MG63 (cell line): ENCODE measurements around the gene ZNF335. TPM values are rescaled to one million over a fixed set of nuclear protein-coding genes. Genes with fewer than 3 reads are reported as not detected.

Experiments
- DNase-seq: peaks from one replicate; pipeline ENCODE4 v3.0.0-alpha.2; 2020
- H3K27me3 ChIP-seq: fragments of 250-450 bp; sonication (Bioruptor Pico); 2 replicates; pipeline ENCODE4 v1.5.1; 2020; ENCODE audit warnings: mild to moderate bottlenecking, moderate library complexity
- H3K36me3 ChIP-seq: fragments of 250-450 bp; sonication (Bioruptor Pico); 2 replicates; pipeline ENCODE4 v1.5.1; 2020; ENCODE audit warnings: mild to moderate bottlenecking, moderate library complexity
- H3K4me3 ChIP-seq: fragments of 250-450 bp; sonication (Bioruptor Pico); 2 replicates; pipeline ENCODE4 v1.5.1; 2020; ENCODE audit warnings: mild to moderate bottlenecking, moderate library complexity
- H3K9me3 ChIP-seq: fragments of 250-450 bp; sonication (Bioruptor Pico); 2 replicates; pipeline ENCODE4 v1.5.1; 2020; ENCODE audit warnings: mild to moderate bottlenecking, moderate library complexity
- total RNA-seq: library from RNA; depleted of rRNA; stranded (reverse); fragments of >200 nt; shearing (Covaris generic); gene quantifications from 2 replicates; pipeline ENCODE4 v1.2.3, GENCODE V29; 2014; ENCODE audit warnings: low replicate concordance; rRNA removed

ZNF335 gene, protein sequence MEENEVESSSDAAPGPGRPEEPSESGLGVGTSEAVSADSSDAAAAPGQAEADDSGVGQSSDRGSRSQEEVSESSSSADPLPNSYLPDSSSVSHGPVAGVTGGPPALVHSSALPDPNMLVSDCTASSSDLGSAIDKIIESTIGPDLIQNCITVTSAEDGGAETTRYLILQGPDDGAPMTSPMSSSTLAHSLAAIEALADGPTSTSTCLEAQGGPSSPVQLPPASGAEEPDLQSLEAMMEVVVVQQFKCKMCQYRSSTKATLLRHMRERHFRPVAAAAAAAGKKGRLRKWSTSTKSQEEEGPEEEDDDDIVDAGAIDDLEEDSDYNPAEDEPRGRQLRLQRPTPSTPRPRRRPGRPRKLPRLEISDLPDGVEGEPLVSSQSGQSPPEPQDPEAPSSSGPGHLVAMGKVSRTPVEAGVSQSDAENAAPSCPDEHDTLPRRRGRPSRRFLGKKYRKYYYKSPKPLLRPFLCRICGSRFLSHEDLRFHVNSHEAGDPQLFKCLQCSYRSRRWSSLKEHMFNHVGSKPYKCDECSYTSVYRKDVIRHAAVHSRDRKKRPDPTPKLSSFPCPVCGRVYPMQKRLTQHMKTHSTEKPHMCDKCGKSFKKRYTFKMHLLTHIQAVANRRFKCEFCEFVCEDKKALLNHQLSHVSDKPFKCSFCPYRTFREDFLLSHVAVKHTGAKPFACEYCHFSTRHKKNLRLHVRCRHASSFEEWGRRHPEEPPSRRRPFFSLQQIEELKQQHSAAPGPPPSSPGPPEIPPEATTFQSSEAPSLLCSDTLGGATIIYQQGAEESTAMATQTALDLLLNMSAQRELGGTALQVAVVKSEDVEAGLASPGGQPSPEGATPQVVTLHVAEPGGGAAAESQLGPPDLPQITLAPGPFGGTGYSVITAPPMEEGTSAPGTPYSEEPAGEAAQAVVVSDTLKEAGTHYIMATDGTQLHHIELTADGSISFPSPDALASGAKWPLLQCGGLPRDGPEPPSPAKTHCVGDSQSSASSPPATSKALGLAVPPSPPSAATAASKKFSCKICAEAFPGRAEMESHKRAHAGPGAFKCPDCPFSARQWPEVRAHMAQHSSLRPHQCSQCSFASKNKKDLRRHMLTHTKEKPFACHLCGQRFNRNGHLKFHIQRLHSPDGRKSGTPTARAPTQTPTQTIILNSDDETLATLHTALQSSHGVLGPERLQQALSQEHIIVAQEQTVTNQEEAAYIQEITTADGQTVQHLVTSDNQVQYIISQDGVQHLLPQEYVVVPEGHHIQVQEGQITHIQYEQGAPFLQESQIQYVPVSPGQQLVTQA (N-terminal part only)
- total RNA-seq, result 8.7 and 9.5 TPM in 2 replicates

DNA sequence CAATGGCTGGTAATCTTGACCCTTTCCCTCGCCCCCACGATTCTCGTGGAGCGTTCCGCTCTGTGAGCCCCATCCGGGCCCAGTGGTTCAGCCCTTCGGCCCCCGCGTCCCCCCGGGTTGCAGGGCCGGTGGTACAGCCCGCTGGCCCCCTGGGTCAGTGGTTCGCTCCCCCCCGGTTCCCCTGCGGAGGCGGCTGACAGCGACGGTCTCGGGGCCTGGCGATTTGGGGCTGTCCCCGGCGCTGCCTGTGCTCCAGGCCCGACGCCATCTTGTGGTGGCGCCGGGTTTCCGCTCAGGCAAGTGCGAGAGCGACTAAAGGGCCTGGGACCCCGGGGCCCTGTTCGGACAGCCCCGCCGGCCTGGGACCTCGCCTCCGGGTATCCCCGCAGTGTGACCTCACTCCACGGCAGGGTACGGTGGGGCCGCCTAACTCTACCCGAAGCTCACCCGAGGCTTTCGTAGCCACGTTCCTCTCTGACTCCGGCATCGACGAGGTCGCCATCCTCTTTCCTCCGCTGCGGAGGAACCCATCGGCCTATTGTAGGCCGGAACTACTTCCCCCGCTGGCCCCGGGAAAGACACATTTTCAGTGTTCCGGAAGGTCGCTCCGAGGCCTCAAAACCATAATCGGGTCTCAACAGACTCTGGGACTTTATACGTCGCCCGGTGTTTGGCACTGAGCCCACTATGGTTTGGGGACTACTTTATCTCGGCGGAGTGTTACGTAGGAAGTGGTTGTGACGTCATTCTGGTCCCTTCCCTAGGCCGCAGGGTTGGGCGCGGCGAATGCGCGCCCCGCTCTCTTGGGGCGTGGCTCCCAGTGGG is at the start of gene ZNF335:
TSS of gene ZNF335 (minus strand) at position 529 of the 825 bp plus-strand sequence. CDS start 793 bp downstream, outside the sequence.
- no peaks in the 10 kb centered on the region; the same call in 1 of the 2 replicates for H3K27me3 ChIP-seq
- peak within 1 kb of the TSS; percentile 82 for H3K4me3 ChIP-seq
- H3K9me3 ChIP-seq, result no peaks in the 10 kb centered on the region

DNA sequence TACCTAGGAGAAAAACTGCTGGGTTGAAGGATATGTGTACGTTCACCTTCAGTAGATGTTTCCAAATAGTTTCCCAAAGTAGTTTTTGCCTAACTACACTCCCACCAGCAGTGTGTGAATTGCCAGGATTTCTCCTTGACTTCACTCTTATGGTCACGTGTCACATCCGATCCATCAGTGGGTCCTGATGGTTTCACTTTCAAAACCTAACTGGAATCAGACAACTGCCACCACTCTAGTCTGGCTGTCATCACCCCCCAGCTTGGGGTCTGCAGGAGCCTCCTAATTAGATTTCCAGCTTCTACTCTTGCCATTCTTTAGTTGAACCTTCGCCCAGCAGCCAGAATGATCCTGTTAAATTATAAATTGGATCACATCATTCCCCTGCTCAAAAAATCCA is 48.6 kb upstream of the ZNF335 start:
- no peak for DNase-seq
- H3K27me3 ChIP-seq, result 0 out of 2 replicates have a peak, but pooled peaks cover 2% of the 10 kb centered on the region
- no peak overlapping the region for H3K4me3 ChIP-seq
- no peaks in the 10 kb centered on the region for H3K9me3 ChIP-seq
- no peaks in the 10 kb centered on the region for H3K36me3 ChIP-seq

More for the DNA sequence above, at the start of gene ZNF335:
- peaks cover 37% of the 10 kb centered on the region for H3K36me3 ChIP-seq
- DNase-seq, result peak; percentile 97

DNA sequence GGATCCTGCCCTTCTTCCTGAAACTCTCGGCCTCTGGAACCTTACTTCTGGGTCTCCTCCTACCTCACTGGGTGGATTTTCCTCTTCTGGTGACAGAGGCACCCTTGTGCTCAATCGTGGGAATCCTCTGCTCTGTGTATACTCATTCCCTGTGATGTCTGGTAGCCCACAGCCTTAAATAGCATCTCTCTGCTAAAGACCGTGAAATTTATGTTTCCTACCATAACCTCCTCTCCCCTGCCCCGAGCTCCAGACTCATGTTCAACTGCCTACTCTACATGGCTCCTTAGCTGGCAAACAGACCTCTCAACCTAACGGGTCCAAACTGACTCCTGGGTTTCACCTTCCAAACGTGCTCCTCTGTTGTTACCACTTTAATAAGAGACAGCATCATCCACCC is 46.6 kb upstream of the ZNF335 start:
- Histone ChIP-seq H3K36me3 (no peaks in the 10 kb centered on the region), H3K4me3 (no peak overlapping the region), H3K27me3 (0 out of 2 replicates have a peak, but pooled peaks cover 2% of the 10 kb centered on the region), H3K9me3 (no peaks in the 10 kb centered on the region)
- no peak for DNase-seq

DNA sequence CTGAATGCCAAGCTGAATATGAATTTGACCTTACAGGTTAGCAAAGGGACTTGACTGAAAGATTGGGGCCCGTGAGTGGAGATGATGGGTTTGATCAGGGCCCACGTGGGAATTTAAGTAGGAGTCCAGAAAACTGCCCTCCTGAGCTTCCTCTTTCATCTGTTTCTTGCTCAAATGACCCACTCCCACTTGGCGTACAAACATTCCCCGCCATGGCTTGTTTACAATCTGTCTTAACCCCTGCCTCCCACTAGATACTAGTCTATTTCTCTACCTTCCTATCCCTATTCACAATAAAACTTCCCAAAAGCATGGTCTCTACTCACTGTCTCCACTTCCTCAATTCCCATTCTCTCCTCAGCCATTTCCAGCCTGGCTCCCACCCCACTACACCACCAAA is 46.1 kb upstream of the ZNF335 start:
- Histone ChIP-seq H3K36me3 (no peaks in the 10 kb centered on the region), H3K9me3 (no peaks in the 10 kb centered on the region), H3K27me3 (peaks cover 6% of the 10 kb centered on the region), H3K4me3 (no peak overlapping the region)
- DNase-seq, result no peak

DNA sequence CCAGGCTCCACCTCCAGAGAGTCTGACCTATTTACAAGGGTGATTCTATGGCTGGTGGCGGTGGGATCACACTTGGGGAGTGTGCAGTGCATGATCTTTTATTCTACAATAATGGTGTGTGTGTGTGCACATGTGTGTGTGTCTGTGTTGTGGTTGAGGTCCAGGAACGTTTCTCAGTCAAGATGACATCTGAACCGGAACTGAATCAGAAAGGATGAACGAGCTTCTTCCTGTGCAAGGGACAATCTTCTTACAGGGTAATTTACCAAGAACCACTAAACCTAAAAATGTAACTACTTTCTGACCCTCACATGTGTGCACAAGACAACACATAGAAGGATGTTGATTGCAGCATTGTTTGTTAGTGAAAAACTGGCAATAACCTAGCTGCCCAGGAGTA is 45.3 kb upstream of the ZNF335 start:
- Histone ChIP-seq H3K36me3 (no peaks in the 10 kb centered on the region), H3K9me3 (no peaks in the 10 kb centered on the region), H3K27me3 (peaks cover 10% of the 10 kb centered on the region), H3K4me3 (no peak overlapping the region)
- DNase-seq, result no peak

DNA sequence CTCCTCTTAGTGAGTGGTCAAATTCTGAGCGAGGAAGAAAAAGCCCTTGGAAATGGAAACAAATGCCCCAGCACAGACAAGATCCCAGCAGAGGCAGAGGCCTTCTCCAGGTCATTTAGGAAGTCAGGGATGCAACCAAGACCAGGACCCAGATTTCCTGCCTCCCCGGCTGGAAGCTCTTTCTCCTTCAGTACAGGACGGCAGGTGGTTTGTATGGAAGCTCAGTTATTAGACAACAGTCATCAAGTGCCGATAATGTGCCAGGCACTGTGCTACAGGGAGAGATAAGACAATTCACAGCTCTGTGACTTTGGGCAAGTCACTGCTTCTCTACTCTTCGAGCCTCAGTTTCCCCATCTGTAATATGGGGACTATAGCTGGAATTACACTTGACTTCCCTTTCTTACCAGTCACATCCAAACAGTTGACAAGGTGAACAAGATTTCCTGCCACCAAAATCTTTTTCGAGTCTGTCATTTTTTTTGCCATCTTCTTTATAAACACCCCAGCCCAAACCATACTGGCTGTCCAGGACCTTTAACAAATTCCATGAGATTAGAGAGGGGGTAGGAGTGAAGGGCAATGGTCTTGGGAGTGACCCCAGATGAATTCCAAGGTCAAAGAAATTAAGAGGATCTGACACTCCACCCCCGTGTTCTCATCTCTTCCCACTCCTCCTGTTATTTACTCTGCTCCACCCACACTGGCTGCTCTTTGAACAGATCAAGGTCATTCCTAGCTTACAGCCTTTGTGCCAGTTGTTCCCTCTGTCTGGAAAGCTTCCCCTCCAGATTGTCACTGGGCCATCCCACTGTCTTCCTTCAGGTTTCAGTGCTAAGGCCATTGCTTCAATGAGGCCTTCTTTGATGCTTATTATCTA is 42.8 kb upstream of the ZNF335 start:
- H3K4me3 ChIP-seq, result no peak overlapping the region
- peaks cover 29% of the 10 kb centered on the region for H3K27me3 ChIP-seq
- DNase-seq, result no peak
- no peaks in the 10 kb centered on the region for H3K36me3 ChIP-seq
- no peaks in the 10 kb centered on the region for H3K9me3 ChIP-seq

GRCh38 chr20:46013829-46014516 is 42.0 kb upstream of the ZNF335 start:
- peaks cover 29% of the 10 kb centered on the region for H3K27me3 ChIP-seq
- no peaks in the 10 kb centered on the region for H3K9me3 ChIP-seq
- H3K36me3 ChIP-seq, result no peaks in the 10 kb centered on the region
- peak; percentile 45 for DNase-seq
- H3K4me3 ChIP-seq, result 0 out of 2 replicates have a peak overlapping the region, but pooled peaks have one; percentile 10

GRCh38 chr20:46013322-46013828 is 41.4 kb upstream of the ZNF335 start:
- DNase-seq, result no peak
- no peak overlapping the region for H3K4me3 ChIP-seq
- no peaks in the 10 kb centered on the region for H3K36me3 ChIP-seq
- peaks cover 29% of the 10 kb centered on the region for H3K27me3 ChIP-seq
- H3K9me3 ChIP-seq, result no peaks in the 10 kb centered on the region

GRCh38 chr20:46012921-46013320 is 40.9 kb upstream of the ZNF335 start:
- Histone ChIP-seq H3K36me3 (no peaks in the 10 kb centered on the region), H3K27me3 (peaks cover 29% of the 10 kb centered on the region), H3K9me3 (no peaks in the 10 kb centered on the region), H3K4me3 (no peak overlapping the region)
- no peak for DNase-seq

DNA sequence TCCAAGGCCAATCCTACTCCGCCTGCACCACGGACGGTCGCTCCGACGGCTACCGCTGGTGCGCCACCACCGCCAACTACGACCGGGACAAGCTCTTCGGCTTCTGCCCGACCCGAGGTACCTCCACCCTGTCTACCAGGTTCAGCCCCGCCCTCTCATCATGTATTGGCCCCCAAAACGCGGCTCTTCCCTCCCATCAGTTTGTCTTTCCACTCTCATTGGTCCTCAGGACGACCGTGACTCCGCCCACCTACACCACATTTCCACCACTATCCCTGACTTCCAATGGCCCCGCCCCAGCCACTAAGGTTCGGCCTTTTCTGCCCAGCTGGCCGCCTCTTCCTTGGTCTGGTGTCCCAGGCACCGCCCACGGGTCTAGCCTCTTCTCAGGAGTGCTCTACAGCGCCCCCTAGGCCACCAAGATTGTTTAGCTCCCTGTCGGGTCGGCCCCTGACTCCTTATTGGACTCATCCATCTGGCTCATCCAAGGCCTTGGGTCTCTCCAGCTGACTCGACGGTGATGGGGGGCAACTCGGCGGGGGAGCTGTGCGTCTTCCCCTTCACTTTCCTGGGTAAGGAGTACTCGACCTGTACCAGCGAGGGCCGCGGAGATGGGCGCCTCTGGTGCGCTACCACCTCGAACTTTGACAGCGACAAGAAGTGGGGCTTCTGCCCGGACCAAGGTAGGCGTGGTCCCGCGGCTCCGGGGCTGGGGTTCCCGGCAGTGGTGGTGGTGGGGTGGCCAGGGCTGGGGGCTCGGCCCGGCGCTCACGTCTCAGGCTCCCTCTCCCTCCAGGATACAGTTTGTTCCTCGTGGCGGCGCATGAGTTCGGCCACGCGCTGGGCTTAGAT is 39.9 kb upstream of the ZNF335 start:
- Histone ChIP-seq H3K9me3 (no peaks in the 10 kb centered on the region), H3K4me3 (no peak overlapping the region), H3K27me3 (peaks cover 29% of the 10 kb centered on the region), H3K36me3 (no peaks in the 10 kb centered on the region)
- DNase-seq, result peak; percentile 77

DNA sequence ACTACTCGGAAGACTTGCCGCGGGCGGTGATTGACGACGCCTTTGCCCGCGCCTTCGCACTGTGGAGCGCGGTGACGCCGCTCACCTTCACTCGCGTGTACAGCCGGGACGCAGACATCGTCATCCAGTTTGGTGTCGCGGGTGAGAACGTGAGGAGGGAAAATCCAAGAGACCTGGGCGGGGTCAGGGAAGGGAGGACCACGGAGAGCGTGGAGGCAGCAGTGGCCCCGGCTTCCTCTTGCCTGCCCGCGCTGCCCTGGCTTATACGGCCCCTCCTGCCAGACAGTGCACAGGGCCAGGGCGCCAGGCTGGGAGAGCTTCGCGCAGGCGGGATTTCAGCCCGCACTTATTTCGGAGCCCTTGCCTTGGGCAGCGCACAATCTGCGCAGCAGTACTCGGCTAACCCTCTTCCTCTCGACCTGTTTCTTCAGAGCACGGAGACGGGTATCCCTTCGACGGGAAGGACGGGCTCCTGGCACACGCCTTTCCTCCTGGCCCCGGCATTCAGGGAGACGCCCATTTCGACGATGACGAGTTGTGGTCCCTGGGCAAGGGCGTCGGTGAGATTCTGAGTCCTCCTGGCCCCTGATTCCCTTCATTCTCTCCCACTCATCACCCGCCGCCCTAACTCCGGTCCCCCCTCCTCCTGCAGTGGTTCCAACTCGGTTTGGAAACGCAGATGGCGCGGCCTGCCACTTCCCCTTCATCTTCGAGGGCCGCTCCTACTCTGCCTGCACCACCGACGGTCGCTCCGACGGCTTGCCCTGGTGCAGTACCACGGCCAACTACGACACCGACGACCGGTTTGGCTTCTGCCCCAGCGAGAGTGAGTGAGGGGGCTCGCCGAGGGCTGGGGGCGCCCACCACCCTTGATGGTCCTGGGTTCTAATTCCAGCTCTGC is 38.7 kb upstream of the ZNF335 start:
- Histone ChIP-seq H3K36me3 (no peaks in the 10 kb centered on the region), H3K27me3 (peaks cover 29% of the 10 kb centered on the region), H3K9me3 (no peaks in the 10 kb centered on the region), H3K4me3 (no peak overlapping the region)
- no peak for DNase-seq

DNA sequence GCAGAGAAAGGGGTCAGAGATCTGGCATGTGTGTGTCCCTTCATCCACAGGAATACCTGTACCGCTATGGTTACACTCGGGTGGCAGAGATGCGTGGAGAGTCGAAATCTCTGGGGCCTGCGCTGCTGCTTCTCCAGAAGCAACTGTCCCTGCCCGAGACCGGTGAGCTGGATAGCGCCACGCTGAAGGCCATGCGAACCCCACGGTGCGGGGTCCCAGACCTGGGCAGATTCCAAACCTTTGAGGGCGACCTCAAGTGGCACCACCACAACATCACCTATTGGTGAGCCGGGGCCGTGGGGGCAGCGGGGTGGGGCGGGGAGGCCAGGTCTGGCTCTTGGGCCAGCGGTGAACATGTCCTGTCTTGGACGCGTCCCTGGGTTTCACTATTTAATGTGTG is 37.8 kb upstream of the ZNF335 start:
- H3K4me3 ChIP-seq, result no peak overlapping the region
- no peaks in the 10 kb centered on the region for H3K9me3 ChIP-seq
- H3K27me3 ChIP-seq, result peaks cover 27% of the 10 kb centered on the region
- no peak for DNase-seq
- H3K36me3 ChIP-seq, result no peaks in the 10 kb centered on the region

GRCh38 chr20:46007671-46008070 is 35.7 kb upstream of the ZNF335 start:
- no peak for DNase-seq
- H3K36me3 ChIP-seq, result no peaks in the 10 kb centered on the region
- H3K4me3 ChIP-seq, result no peak overlapping the region
- peaks cover 20% of the 10 kb centered on the region for H3K27me3 ChIP-seq
- no peaks in the 10 kb centered on the region for H3K9me3 ChIP-seq
